GM12873 (cell line): ENCODE data around the gene PTN.

Source experiments
- CTCF ChIP-seq: IDR thresholded peaks from 2 replicates; pipeline ENCODE4 v1.5.1; 2012; ENCODE audit warnings: low read depth, mild to moderate bottlenecking, moderate library complexity, low read length, control low read depth; ENCODE audit not compliant: insufficient read depth; ENCODE audit errors: missing control alignments

Gene PTN

GRCh38 chr7:137302081-137302480, 41.5 kb downstream of the PTN start:
- TF ChIP-seq CTCF = no peak

- TF ChIP-seq CTCF = no peak
Measured at GRCh38 chr7:137298464-137298794, 45.1 kb downstream of the PTN start.

- no peak for TF ChIP-seq CTCF
Measured at GRCh38 chr7:137297551-137298463, 45.7 kb downstream of the PTN start.

- no peak for TF ChIP-seq CTCF
Measured at GRCh38 chr7:137296576-137296975, 47.0 kb downstream of the PTN start.

GRCh38 chr7:137295739-137296324, 47.7 kb downstream of the PTN start:
- no peak for TF ChIP-seq CTCF

GRCh38 chr7:137289101-137289500, 54.4 kb downstream of the PTN start:
- no peak for TF ChIP-seq CTCF

GRCh38 chr7:137287651-137288258, 55.8 kb downstream of the PTN start:
- peak; percentile 19 for TF ChIP-seq CTCF
